Panc1 (cell line): ENCODE results near the gene MEAK7. TPM values are rescaled to one million over a fixed set of nuclear protein-coding genes. Genes with fewer than 3 reads are reported as not detected.

Source experiments
- ATAC-seq: fragments of 200-7000 bp; cut with Tn5 transposase; 2 replicates; pipeline ENCODE4 v1.9.1; 2020; ENCODE audit warnings: mild to moderate bottlenecking, moderate library complexity
- BruUV-seq: library from RNA; stranded (reverse); fragments of 400-500 nt; replicated peaks from 2 replicates; lab custom pipeline; 2021; lab: Mats Ljungman, UMichigan
- CTCF ChIA-PET: fragments of 300-600 bp; sonication (Branson Sonifier 250); formaldehyde crosslinking; loops from one replicate; lab custom pipeline; 2022; ENCODE audit warnings: antibody characterized with exemption; lab: Charles Lee
- POLR2A ChIA-PET: fragments of 300-600 bp; sonication (Branson Sonifier 250); formaldehyde crosslinking; loops from one replicate; lab custom pipeline; 2022; ENCODE audit warnings: antibody characterized with exemption; lab: Charles Lee
- DNase-seq: peaks from one replicate; pipeline ENCODE4 v3.0.0-alpha.2; 2010; ENCODE audit warnings: low read depth, low spot score
- H3K27ac ChIP-seq: 2 replicates; pipeline ENCODE4 v1.5.1; 2011; ENCODE audit warnings: mild to moderate bottlenecking, low read length, inconsistent platforms
- H3K27me3 ChIP-seq: fragments of 200-500 bp; sonication (Bioruptor generic); 2 replicates; pipeline ENCODE4 v1.6.0; 2014; ENCODE audit warnings: low read length, inconsistent platforms; ENCODE audit not compliant: control insufficient read depth, insufficient read depth
- H3K36me3 ChIP-seq: fragments of 200-500 bp; sonication (Bioruptor generic); 2 replicates; pipeline ENCODE4 v1.5.1; 2014; ENCODE audit warnings: inconsistent platforms, mild to moderate bottlenecking, low read length, moderate library complexity; ENCODE audit not compliant: control insufficient read depth, insufficient read depth
- H3K4me1 ChIP-seq: 2 replicates; pipeline ENCODE4 v1.5.1; 2011; ENCODE audit warnings: inconsistent platforms, mild to moderate bottlenecking, low read length, moderate library complexity; ENCODE audit not compliant: control insufficient read depth, insufficient read depth
- H3K4me3 ChIP-seq, 2 experiments: 2 replicates each; pipeline ENCODE4 v1.5.1; 2011 to 2012; ENCODE audit warnings: low read depth in 2 of 2, low read length in 2 of 2, mild to moderate bottlenecking in 2 of 2, inconsistent platforms in 1 of 2, moderate library complexity in 1 of 2
- H3K9me3 ChIP-seq: fragments of 200-500 bp; sonication (Bioruptor generic); 2 replicates; pipeline ENCODE4 v1.5.1; 2014; ENCODE audit warnings: low read depth, mild to moderate bottlenecking, inconsistent platforms, low read length, moderate library complexity; ENCODE audit not compliant: control insufficient read depth, insufficient read depth
- POLR2AphosphoS5 ChIP-seq: IDR thresholded peaks from 2 replicates; pipeline ENCODE4 v1.6.1; 2012; ENCODE audit warnings: mild to moderate bottlenecking, low read depth, low read length, moderate library complexity
- SIN3A ChIP-seq: IDR thresholded peaks from 2 replicates; pipeline ENCODE4 v1.6.1; 2012; ENCODE audit warnings: low read depth, mild to moderate bottlenecking, low read length, moderate library complexity, borderline replicate concordance; ENCODE audit not compliant: insufficient read depth
- TCF7L2 ChIP-seq: IDR thresholded peaks from 2 replicates; pipeline ENCODE4 v1.6.1; 2011; ENCODE audit warnings: mild to moderate bottlenecking, low read depth, low read length, inconsistent platforms
- in situ Hi-C: cut with HindIII; loops from 2 replicates; pipeline ENCODE4 v1.10.0; 2016; ENCODE audit warnings: low sequenced_read_pairs, low pct_unique_long_range_greater_than_20kb
- intact Hi-C: fragments of 100-400 bp; cut with micrococcal nuclease; formaldehyde crosslinking; loops from one replicate; pipeline ENCODE4 v1.10.0; 2022; ENCODE audit not compliant: unreplicated experiment
- total RNA-seq: library from RNA; stranded (reverse); gene quantifications from one replicate; pipeline ENCODE4 v1.2.1, GENCODE V29; 2021; ENCODE audit not compliant: unreplicated experiment
- TF ChIP-seq, protein P1 (sequence below): fragments of 450-650 bp; IDR thresholded peaks from 2 replicates; pipeline ENCODE4 v1.5.1; 2017; ENCODE audit warnings: mild to moderate bottlenecking
- TF ChIP-seq, protein P2 (sequence below), 2 experiments: IDR thresholded peaks; 2 replicates each; pipeline ENCODE4 v1.6.1; 2011 to 2012; ENCODE audit warnings: low read depth in 2 of 2, control low read depth in 1 of 2, low read length in 1 of 2, mild to moderate bottlenecking in 1 of 2, moderate library complexity in 1 of 2; ENCODE audit not compliant: insufficient read depth in 1 of 2

Gene MEAK7
- total RNA-seq, 1 experiment from 2014 or later: 17.2 TPM

DNA sequence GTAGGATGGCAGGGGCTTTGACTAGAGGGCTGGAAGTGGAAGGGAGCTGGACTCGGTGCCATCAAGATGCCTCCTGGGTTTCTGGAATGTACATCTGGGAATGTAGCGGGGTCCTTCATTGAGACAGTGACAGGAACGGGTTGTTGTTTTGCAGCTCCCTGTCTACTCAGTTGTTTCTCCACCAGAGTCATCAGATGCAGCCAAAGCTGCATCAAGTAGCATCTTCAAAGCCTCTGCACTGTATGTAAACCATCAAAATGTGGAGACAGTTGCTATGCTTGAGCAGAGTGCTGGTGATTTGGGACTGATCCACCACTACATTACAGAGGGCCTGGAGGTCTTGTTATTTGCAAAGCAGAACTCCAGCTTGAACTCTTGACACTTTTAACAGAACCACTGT lies 25.1 kb upstream of the MEAK7 start:
- in situ Hi-C loops: no loop called here
- no peak for ATAC-seq
- H3K27ac ChIP-seq: no peak overlapping the region
- no peak overlapping the region for H3K4me3 ChIP-seq
- no peaks in the 10 kb centered on the region for H3K36me3 ChIP-seq
- intact Hi-C loops: no loop called here
- H3K27me3 ChIP-seq: no peaks in the 10 kb centered on the region
- no peaks in the 10 kb centered on the region for H3K9me3 ChIP-seq
- peaks cover 14% of the 10 kb centered on the region for H3K4me1 ChIP-seq
- ChIA-PET POLR2A (no interaction called here), CTCF (no interaction called here)
- TF ChIP-seq, protein P1, sequence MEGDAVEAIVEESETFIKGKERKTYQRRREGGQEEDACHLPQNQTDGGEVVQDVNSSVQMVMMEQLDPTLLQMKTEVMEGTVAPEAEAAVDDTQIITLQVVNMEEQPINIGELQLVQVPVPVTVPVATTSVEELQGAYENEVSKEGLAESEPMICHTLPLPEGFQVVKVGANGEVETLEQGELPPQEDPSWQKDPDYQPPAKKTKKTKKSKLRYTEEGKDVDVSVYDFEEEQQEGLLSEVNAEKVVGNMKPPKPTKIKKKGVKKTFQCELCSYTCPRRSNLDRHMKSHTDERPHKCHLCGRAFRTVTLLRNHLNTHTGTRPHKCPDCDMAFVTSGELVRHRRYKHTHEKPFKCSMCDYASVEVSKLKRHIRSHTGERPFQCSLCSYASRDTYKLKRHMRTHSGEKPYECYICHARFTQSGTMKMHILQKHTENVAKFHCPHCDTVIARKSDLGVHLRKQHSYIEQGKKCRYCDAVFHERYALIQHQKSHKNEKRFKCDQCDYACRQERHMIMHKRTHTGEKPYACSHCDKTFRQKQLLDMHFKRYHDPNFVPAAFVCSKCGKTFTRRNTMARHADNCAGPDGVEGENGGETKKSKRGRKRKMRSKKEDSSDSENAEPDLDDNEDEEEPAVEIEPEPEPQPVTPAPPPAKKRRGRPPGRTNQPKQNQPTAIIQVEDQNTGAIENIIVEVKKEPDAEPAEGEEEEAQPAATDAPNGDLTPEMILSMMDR: no peak
- TF ChIP-seq, protein P2, sequence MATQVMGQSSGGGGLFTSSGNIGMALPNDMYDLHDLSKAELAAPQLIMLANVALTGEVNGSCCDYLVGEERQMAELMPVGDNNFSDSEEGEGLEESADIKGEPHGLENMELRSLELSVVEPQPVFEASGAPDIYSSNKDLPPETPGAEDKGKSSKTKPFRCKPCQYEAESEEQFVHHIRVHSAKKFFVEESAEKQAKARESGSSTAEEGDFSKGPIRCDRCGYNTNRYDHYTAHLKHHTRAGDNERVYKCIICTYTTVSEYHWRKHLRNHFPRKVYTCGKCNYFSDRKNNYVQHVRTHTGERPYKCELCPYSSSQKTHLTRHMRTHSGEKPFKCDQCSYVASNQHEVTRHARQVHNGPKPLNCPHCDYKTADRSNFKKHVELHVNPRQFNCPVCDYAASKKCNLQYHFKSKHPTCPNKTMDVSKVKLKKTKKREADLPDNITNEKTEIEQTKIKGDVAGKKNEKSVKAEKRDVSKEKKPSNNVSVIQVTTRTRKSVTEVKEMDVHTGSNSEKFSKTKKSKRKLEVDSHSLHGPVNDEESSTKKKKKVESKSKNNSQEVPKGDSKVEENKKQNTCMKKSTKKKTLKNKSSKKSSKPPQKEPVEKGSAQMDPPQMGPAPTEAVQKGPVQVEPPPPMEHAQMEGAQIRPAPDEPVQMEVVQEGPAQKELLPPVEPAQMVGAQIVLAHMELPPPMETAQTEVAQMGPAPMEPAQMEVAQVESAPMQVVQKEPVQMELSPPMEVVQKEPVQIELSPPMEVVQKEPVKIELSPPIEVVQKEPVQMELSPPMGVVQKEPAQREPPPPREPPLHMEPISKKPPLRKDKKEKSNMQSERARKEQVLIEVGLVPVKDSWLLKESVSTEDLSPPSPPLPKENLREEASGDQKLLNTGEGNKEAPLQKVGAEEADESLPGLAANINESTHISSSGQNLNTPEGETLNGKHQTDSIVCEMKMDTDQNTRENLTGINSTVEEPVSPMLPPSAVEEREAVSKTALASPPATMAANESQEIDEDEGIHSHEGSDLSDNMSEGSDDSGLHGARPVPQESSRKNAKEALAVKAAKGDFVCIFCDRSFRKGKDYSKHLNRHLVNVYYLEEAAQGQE (IDR thresholded peaks at IDR 0.05; ENCODE audit: insufficient read depth in 1 of 2, low read depth in 2 of 2, low read length in 1 of 2): no peak
- TF ChIP-seq TCF7L2 (no peak), POLR2AphosphoS5 (no peak), SIN3A (no peak)
- no TSS peak for BruUV-seq
- no peak for DNase-seq

DNA sequence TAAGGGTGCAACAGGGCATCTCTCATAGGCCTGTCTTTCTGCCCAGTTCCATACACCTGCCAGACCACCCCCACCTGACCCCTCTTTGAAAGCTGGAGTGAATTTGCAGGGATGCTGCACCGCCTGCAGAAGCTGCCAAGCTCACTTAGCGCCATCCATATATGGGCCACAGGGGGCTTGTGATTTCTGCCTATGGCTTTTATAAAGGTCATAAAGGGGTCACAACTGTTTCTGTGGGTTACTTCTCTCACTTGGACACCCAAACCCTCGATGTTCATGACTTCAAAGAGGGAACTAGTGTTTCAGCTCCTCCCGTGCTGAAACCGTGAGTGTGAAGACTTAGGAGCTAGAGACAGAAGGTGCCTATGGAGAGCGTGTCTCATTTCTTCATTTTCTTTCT lies 23.9 kb upstream of the MEAK7 start:
- TF ChIP-seq POLR2AphosphoS5 (no peak), SIN3A (no peak), TCF7L2 (no peak)
- TF ChIP-seq, protein P1: no peak
- TF ChIP-seq, protein P2 (IDR thresholded peaks at IDR 0.05; ENCODE audit: insufficient read depth in 1 of 2, low read depth in 2 of 2, low read length in 1 of 2): no peak
- POLR2A ChIA-PET: no interaction called here
- intact Hi-C loops (no loop called here), in situ Hi-C loops (no loop called here)
- H3K4me3 ChIP-seq: no peak overlapping the region
- H3K4me1 ChIP-seq: peaks cover 14% of the 10 kb centered on the region
- DNase-seq: no peak
- no peaks in the 10 kb centered on the region for H3K36me3 ChIP-seq
- CTCF ChIA-PET: no interaction called here
- no peaks in the 10 kb centered on the region for H3K9me3 ChIP-seq
- no peak for ATAC-seq
- no peaks in the 10 kb centered on the region for H3K27me3 ChIP-seq
- no TSS peak for BruUV-seq
- H3K27ac ChIP-seq: no peak overlapping the region
